H9 (cell line): ENCODE results near the gene IWS1. TPM values are rescaled to one million over a fixed set of nuclear protein-coding genes. Genes with fewer than 3 reads are reported as not detected.

Experiments
- DNase-seq: peaks from one replicate; pipeline ENCODE4 v3.0.0-alpha.2; 2017
- H2AFZ ChIP-seq: one replicate; pipeline ENCODE4 v1.6.1; 2013; ENCODE audit warnings: mild to moderate bottlenecking, low read length, control low read depth, moderate library complexity
- H2AK5ac ChIP-seq: 2 replicates; pipeline ENCODE4 v1.6.1; 2013; ENCODE audit warnings: low read length, control low read depth, mixed read lengths; ENCODE audit not compliant: insufficient read length
- H2BK120ac ChIP-seq: one replicate; pipeline ENCODE4 v1.6.1; 2013; ENCODE audit warnings: low read depth, mild to moderate bottlenecking, low read length, control low read depth, inconsistent platforms; ENCODE audit not compliant: poor library complexity, severe bottlenecking
- H2BK12ac ChIP-seq: 2 replicates; pipeline ENCODE4 v1.6.1; 2013; ENCODE audit warnings: low read length, control low read depth, mixed read lengths, low read depth; ENCODE audit not compliant: insufficient read length
- H2BK15ac ChIP-seq: 2 replicates; pipeline ENCODE4 v1.6.1; 2013; ENCODE audit warnings: low read depth, low read length, control low read depth
- H2BK20ac ChIP-seq: one replicate; pipeline ENCODE4 v1.6.1; 2013; ENCODE audit warnings: low read depth, mild to moderate bottlenecking, low read length, control low read depth, inconsistent platforms; ENCODE audit not compliant: poor library complexity, severe bottlenecking
- H2BK5ac ChIP-seq: 2 replicates; pipeline ENCODE4 v1.6.1; 2013; ENCODE audit warnings: low read length, control low read depth, mixed read lengths; ENCODE audit not compliant: insufficient read length
- H3K14ac ChIP-seq: 2 replicates; pipeline ENCODE4 v1.6.1; 2013; ENCODE audit warnings: low read length, control low read depth; ENCODE audit not compliant: insufficient read depth
- H3K18ac ChIP-seq: 2 replicates; pipeline ENCODE4 v1.6.1; 2013; ENCODE audit warnings: low read depth, mild to moderate bottlenecking, mixed read lengths, low read length, control low read depth; ENCODE audit not compliant: insufficient read length
- H3K23ac ChIP-seq: 2 replicates; pipeline ENCODE4 v1.6.1; 2013; ENCODE audit warnings: low read length, control low read depth, mixed read lengths, low read depth; ENCODE audit not compliant: insufficient read length
- H3K23me2 ChIP-seq: 2 replicates; pipeline ENCODE4 v1.6.1; 2013; ENCODE audit warnings: low read depth, mild to moderate bottlenecking, mixed read lengths, low read length, control low read depth; ENCODE audit not compliant: insufficient read length, poor library complexity, severe bottlenecking
- H3K27ac ChIP-seq: 2 replicates; pipeline ENCODE4 v1.5.1; 2013; ENCODE audit warnings: low read length, control low read depth, mixed read lengths, low read depth; ENCODE audit not compliant: insufficient read length
- H3K27me3 ChIP-seq: 2 replicates; pipeline ENCODE4 v1.6.1; 2013; ENCODE audit warnings: low read length, control low read depth, inconsistent platforms; ENCODE audit not compliant: insufficient read depth
- H3K4ac ChIP-seq: 2 replicates; pipeline ENCODE4 v1.6.1; 2013; ENCODE audit warnings: low read depth, mild to moderate bottlenecking, control low read depth, inconsistent platforms, low read length, moderate library complexity
- H3K4me1 ChIP-seq: 2 replicates; pipeline ENCODE4 v1.6.1; 2013; ENCODE audit warnings: low read length, control low read depth, inconsistent platforms; ENCODE audit not compliant: insufficient read depth
- H3K4me2 ChIP-seq: 2 replicates; pipeline ENCODE4 v1.6.1; 2013; ENCODE audit warnings: low read length, control low read depth, mixed read lengths; ENCODE audit not compliant: insufficient read length, insufficient read depth
- H3K56ac ChIP-seq: 2 replicates; pipeline ENCODE4 v1.6.1; 2013; ENCODE audit warnings: low read depth, mild to moderate bottlenecking, mixed read lengths, low read length, control low read depth; ENCODE audit not compliant: insufficient read length
- H3K79me1 ChIP-seq: 2 replicates; pipeline ENCODE4 v1.6.1; 2013; ENCODE audit warnings: low read depth, mild to moderate bottlenecking, moderate library complexity, low read length, control low read depth, inconsistent platforms; ENCODE audit not compliant: insufficient read depth, poor library complexity, severe bottlenecking
- H3K79me2 ChIP-seq: 2 replicates; pipeline ENCODE4 v1.6.1; 2013; ENCODE audit warnings: low read length, control low read depth, inconsistent platforms; ENCODE audit not compliant: insufficient read depth
- H3K9ac ChIP-seq: 2 replicates; pipeline ENCODE4 v1.6.1; 2013; ENCODE audit warnings: low read length, control low read depth, mixed read lengths; ENCODE audit not compliant: insufficient read length; ENCODE audit errors: extremely low read depth
- H3K9me3 ChIP-seq: one replicate; pipeline ENCODE4 v1.6.1; 2013; ENCODE audit warnings: low read depth, low read length, inconsistent platforms; ENCODE audit not compliant: control insufficient read depth
- H3T11ph ChIP-seq: one replicate; pipeline ENCODE4 v1.6.1; 2013; ENCODE audit warnings: mild to moderate bottlenecking, low read length, control low read depth, inconsistent platforms
- H4K20me1 ChIP-seq: one replicate; pipeline ENCODE4 v1.6.1; 2013; ENCODE audit not compliant: control insufficient read depth, insufficient read length, insufficient read depth
- H4K5ac ChIP-seq: 2 replicates; pipeline ENCODE4 v1.6.1; 2013; ENCODE audit warnings: low read depth, mild to moderate bottlenecking, mixed read lengths, low read length, control low read depth; ENCODE audit not compliant: insufficient read length
- H4K8ac ChIP-seq: replicated peaks from 2 replicates; pipeline ENCODE4 v1.6.1; 2013; ENCODE audit warnings: low read length, control low read depth, mixed read lengths, low read depth; ENCODE audit not compliant: insufficient read length
- H4K91ac ChIP-seq: 2 replicates; pipeline ENCODE4 v1.6.1; 2013; ENCODE audit warnings: low read depth, mild to moderate bottlenecking, moderate library complexity, mixed read lengths, low read length, control low read depth; ENCODE audit not compliant: insufficient read length
- H3K27ac Mint-ChIP-seq, 3 experiments: 2 replicates in 2 of 3; 3 replicates in 1 of 3; pipeline ENCODE4 v1.8.0; 2020 to 2021; ENCODE audit warnings: mixed read lengths in 3 of 3, mild to moderate bottlenecking in 1 of 3, moderate library complexity in 1 of 3
- H3K27me3 Mint-ChIP-seq: 2 replicates; pipeline ENCODE4 v1.8.0; 2021; ENCODE audit warnings: low read depth, mild to moderate bottlenecking, moderate library complexity, mixed read lengths
- H3K36me3 Mint-ChIP-seq, 3 experiments: 2 replicates in 2 of 3; 3 replicates in 1 of 3; pipeline ENCODE4 v1.8.0; 2020 to 2021; ENCODE audit warnings: low read depth in 3 of 3, mixed read lengths in 3 of 3; ENCODE audit not compliant: insufficient read depth in 1 of 3
- H3K4me1 Mint-ChIP-seq, 2 experiments: 2 replicates each; pipeline ENCODE4 v1.8.0; 2020; ENCODE audit warnings: mixed read lengths in 2 of 2
- H3K4me3 Mint-ChIP-seq, 2 experiments: 2 replicates in 1 of 2; 3 replicates in 1 of 2; pipeline ENCODE4 v1.8.0; 2020 to 2021; ENCODE audit warnings: mild to moderate bottlenecking in 2 of 2, mixed read lengths in 2 of 2, moderate library complexity in 1 of 2
- H3K9me3 Mint-ChIP-seq, 2 experiments: 2 replicates in 1 of 2; 3 replicates in 1 of 2; pipeline ENCODE4 v1.8.0; 2020; ENCODE audit warnings: mild to moderate bottlenecking in 2 of 2, mixed read lengths in 2 of 2, moderate library complexity in 1 of 2
- WGBS: extraction: QIAGEN DNeasy Blood & Tissue Kit; methylation state at CpG from one replicate; pipeline ENCODE4 v1.1.7; 2013; ENCODE audit warnings: missing lambda C conversion rate, low lambda C conversion rate, mixed read lengths; ENCODE audit not compliant: insufficient read length; ENCODE audit errors: extremely low coverage; 5-methylcytosine and 5-hydroxymethylcytosine counted together
- total RNA-seq: library from RNA; stranded (reverse); gene quantifications from 2 replicates; pipeline ENCODE4 v1.2.1, GENCODE V29; 2021
- TF ChIP-seq, protein P1 (sequence below): fragments of 200-600 bp; sonication (generic); conservative IDR thresholded peaks from 3 replicates; pipeline ENCODE4 v1.8.0; 2021; ENCODE audit warnings: antibody characterized with exemption, mild to moderate bottlenecking

Gene IWS1
- total RNA-seq, 1 experiment from 2014 or later = 66.2 TPM

DNA sequence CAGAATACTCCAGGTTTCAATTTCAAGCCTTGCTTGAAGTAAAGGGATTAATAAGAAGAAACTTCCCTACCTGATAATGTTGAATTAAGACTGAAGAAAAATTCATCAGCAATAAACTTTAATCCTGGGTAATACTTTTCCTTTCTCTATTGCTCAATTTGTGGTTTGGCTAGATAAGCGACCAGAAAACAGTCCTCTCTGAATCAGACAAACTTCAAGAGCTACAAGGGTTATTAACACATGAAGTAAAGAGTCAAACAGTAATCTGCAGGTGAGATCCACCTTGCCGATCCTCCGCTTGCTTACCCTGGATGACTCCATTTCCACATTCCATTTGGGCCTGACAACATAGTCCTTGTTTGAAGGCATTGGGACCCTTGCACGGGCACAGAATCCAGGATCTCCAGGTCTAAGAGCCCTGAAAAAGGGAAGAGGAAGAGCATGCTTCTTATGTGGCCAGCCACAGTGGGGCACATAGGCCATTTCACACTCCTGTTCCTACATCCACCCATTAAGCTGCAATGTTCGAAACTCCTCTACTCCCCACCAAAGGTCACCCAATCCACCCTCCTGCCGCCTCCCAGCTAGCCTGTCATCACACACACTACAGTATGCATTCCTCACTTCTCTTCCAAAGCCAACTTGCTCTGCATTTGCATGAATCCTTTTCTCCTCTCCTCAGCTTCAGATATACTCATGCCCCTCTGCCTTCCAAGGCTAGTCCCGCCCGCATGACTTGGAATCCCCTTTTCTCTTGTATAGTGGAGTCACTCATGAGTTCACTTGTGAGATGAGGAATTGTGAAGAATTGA, 39.8 kb downstream of the IWS1 start:
- Histone ChIP-seq H3K18ac (no peak overlapping the region), H4K8ac (no peak overlapping the region), H3K14ac (no peak overlapping the region), H3K4me2 (no peak overlapping the region), H2BK120ac (no peak overlapping the region), H3K27ac (no peak overlapping the region), H3K79me2 (no peaks in the 10 kb centered on the region), H2BK12ac (no peak overlapping the region), H3T11ph (no peak overlapping the region), H4K20me1 (no peaks in the 10 kb centered on the region), H4K5ac (no peak overlapping the region), H4K91ac (no peak overlapping the region), H2BK5ac (no peak overlapping the region), H3K56ac (no peak overlapping the region), H3K79me1 (no peaks in the 10 kb centered on the region), H2BK15ac (no peak overlapping the region), H3K23ac (no peak overlapping the region), H3K9me3 (no peaks in the 10 kb centered on the region), H3K23me2 (no peaks in the 10 kb centered on the region), H3K9ac (no peak overlapping the region), H2BK20ac (no peak overlapping the region), H2AK5ac (no peak overlapping the region), H3K4me1 (peaks cover 1% of the 10 kb centered on the region), H3K4ac (no peak overlapping the region), H2AFZ (no peak overlapping the region), H3K27me3 (no peaks in the 10 kb centered on the region)
- Mint-ChIP-seq H3K4me3 (no peak overlapping the region), H3K4me1 (peaks cover 10% of the 10 kb centered on the region in 2 experiments), H3K27me3 (no peaks in the 10 kb centered on the region), H3K36me3 (peaks cover 59 to 89% (median 80%) of the 10 kb centered on the region in 3 experiments; a peak in 6 of 7 replicates), H3K9me3 (no peaks in the 10 kb centered on the region), H3K27ac (peak overlapping the region in 1 of 3 experiments; percentile 68; a peak in 1 of 7 replicates)
- DNase-seq = no peak
- TF ChIP-seq, protein P1, sequence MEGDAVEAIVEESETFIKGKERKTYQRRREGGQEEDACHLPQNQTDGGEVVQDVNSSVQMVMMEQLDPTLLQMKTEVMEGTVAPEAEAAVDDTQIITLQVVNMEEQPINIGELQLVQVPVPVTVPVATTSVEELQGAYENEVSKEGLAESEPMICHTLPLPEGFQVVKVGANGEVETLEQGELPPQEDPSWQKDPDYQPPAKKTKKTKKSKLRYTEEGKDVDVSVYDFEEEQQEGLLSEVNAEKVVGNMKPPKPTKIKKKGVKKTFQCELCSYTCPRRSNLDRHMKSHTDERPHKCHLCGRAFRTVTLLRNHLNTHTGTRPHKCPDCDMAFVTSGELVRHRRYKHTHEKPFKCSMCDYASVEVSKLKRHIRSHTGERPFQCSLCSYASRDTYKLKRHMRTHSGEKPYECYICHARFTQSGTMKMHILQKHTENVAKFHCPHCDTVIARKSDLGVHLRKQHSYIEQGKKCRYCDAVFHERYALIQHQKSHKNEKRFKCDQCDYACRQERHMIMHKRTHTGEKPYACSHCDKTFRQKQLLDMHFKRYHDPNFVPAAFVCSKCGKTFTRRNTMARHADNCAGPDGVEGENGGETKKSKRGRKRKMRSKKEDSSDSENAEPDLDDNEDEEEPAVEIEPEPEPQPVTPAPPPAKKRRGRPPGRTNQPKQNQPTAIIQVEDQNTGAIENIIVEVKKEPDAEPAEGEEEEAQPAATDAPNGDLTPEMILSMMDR = no peak
- no CpG with 5 or more reads among the region's 8 CpGs for WGBS
